GM18505 (cell line): Measurements from ENCODE around the gene CPOX.
"Not testable (repeated sequence)": the region's sequence is repeated elsewhere in the genome, so short reads cannot be mapped to it uniquely, and the experiment has no call there.

ENCODE experiments used
- ATAC-seq: cut with Tn5 transposase; IDR thresholded peaks from one replicate; pipeline ENCODE4 v1.9.1; 2021; ENCODE audit not compliant: unreplicated experiment
- POLR2A ChIP-seq: IDR thresholded peaks from 4 replicates; pipeline ENCODE4 v1.6.1; 2011; ENCODE audit warnings: borderline replicate concordance; ENCODE audit not compliant: insufficient read depth, insufficient read length; ENCODE audit errors: extremely low read depth

CPOX gene

DNA sequence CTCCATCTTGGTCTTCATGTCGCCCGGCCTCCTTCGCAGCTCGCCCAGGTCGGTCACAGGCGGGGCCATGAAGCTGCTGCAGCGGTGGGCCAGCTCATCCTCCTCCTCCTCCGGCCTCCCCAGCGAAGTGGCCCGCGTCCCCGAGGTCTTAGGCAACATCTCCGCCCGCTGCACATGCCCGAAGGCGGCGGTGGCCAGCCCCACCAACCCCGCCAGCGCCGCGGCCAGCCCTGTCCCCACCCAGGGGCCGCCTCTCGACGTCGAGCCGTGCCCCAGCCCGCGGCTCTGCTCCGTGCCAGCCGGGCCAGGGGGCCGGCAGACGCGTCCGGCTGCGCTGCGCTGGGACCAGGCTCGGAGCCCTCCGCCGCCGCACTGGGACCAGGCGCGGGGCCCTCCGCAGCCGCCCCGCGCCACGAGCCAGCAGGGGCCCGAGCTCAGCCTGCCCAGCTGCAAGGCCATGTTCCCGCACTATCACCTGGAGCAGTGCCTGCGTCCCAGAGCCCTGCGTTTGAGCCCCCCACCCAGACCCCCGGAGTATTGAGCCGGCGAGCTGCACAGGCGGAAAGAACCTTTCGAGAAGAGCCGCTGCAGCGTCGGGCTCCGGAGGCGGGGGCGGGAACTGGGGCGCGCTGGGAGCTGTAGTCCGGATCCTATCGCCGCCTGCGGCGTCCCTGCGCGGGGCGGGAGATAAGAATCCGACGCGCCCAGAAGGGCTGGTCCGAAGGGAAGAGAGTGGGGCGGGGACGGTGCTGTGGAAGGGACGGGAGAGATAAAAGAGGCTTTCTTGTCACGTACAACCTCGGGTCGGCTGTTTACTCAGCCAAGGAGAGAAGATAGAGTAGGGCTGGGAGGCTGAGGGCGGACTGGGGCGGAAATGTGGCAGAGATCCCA, at the start of gene CPOX:
TSS of gene CPOX (minus strand) at position 566 of the 891 bp plus-strand sequence. CDS start at position 459, 107 bp downstream.
- peak; percentile 96 for ATAC-seq
- TF ChIP-seq POLR2A: peak; percentile 64

- ATAC-seq: not testable (repeated sequence)
Measured at GRCh38 chr3:98642769-98643168, 49.4 kb upstream of the CPOX start.

GRCh38 chr3:98641756-98642155, 48.3 kb upstream of the CPOX start:
- not testable (repeated sequence) for ATAC-seq

- ATAC-seq: not testable (repeated sequence)
Measured at GRCh38 chr3:98638515-98638914, 45.1 kb upstream of the CPOX start.

DNA sequence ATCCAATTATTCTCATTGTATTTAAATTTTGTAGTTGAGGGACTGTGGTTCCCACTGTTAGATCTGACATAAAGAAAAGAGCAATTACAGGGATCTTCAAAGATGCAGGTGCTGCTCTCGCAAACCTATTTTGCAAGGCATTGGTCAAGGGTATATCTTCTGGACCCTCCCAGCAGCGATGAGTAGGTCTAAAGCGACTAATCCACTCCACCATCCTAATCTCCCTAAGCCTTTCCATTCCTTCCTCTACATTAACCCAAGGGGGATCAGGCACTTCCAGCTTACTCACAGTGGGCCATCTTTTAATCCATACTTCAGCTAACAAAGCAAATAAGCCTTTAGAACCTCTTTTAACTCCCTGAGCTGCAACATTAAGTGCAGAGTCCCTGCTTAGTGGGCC, 37.0 kb upstream of the CPOX start:
- no peak for TF ChIP-seq POLR2A
- no peak for ATAC-seq

- no peak for TF ChIP-seq POLR2A
Measured at GRCh38 chr3:98628317-98628716, 34.9 kb upstream of the CPOX start.

DNA sequence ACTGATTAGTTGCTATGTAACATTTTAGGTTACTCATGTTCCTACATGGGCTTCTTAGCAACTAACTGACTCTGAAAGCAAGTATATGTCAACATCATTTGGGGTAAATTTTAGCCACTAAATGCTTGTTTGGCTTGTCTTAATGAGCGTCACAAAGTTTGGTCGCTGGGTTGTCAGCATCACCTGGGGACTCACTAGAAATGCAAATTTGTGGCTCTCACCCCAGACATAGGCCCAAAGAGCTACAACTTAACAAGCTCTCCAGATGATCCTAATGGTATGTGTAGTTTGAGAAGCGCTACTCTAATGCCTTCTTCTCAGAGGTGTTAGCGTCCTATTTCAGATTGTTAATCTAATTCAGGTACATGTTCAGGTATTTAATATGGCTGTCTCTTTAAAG, 32.7 kb upstream of the CPOX start:
- ATAC-seq: no peak
- no peak for TF ChIP-seq POLR2A

More at GRCh38 chr3:98628317-98628716, 34.9 kb upstream of the CPOX start:
- ATAC-seq: no peak

DNA sequence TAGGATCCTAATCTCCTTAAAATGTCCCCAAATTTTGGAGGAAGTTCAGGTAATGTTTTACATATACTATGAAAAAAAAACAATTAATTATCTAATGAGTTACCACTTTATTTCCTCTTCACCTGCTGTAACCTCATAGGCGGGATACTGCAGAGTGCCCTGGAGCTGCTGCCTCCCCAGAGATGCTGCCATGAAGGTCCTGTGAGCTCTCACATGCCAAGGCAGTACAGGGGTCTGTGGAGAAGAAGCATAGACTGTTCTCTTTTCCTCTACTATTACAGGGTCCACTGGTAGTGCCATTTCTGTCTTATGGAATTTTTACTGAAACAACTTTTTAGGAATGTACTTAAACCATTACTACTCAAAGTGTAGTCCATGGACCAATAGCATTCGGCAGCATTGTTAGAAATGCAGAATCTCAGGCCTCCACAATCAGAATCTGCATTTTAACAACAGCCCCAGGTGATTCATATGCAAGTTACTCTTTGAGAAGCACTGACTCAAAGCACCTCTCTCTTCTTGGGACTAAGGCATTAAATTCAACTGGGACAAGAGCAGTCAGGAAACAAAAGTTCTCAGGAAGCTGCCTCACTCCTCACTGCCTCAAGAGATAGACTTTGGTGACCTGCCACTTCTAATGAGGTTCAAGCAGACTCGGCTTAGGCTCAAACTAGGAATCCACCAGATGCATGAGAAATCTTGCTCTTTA, 30.3 kb upstream of the CPOX start:
- ATAC-seq: no peak
- TF ChIP-seq POLR2A: no peak

GRCh38 chr3:98617841-98618240, 24.4 kb upstream of the CPOX start:
- no peak for ATAC-seq
- no peak for TF ChIP-seq POLR2A

- no peak for ATAC-seq
Measured at GRCh38 chr3:98613616-98614015, 20.2 kb upstream of the CPOX start.

GRCh38 chr3:98612996-98613517, 19.6 kb upstream of the CPOX start:
- peak; percentile 30 for TF ChIP-seq POLR2A
- peak; percentile 77 for ATAC-seq

More at GRCh38 chr3:98613616-98614015, 20.2 kb upstream of the CPOX start:
- no peak for TF ChIP-seq POLR2A

GRCh38 chr3:98612587-98612986, 19.2 kb upstream of the CPOX start:
- ATAC-seq: peak; percentile 41

DNA sequence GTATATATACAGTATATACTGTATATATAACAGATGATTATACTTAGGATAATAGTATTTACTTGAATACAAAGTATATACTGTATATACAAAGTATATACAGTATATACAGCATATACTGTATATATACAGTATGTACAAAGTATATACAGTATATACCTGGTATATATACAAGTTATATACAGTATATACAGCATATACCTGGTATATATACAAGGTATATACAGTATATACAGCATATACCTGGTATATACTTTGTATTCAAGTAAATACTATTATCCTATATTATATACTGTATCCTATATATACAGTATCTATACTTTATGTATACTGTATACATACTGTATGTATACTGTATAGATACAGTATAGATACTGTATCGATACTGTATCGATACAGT, 14.6 kb upstream of the CPOX start:
- ATAC-seq: no peak
- no peak for TF ChIP-seq POLR2A

More at GRCh38 chr3:98612587-98612986, 19.2 kb upstream of the CPOX start:
- TF ChIP-seq POLR2A: no peak

DNA sequence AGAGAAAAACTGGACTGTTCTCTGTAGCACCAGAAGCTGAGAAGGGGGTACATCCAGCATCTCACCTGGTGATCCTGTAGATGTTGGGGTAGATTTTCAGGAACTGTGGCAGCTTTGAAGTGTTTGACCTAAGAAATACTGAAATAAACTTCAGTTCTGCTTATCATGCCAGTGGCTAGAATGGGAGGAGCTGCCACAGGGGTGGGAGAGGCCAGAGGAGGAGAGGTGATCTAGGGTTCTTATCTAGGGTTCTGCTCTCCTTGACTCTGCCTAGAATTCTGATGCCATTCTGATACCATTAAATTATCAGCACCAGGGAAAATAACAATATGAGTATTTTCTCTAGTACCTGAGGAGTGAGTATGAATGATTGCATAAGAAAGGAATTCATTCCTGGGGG, 10.2 kb upstream of the CPOX start:
- TF ChIP-seq POLR2A: no peak
- ATAC-seq: no peak
